Head of caudate nucleus (tissue), 42 donors: ENCODE measurements around the gene MZT1.

ENCODE experiments used
- DNase-seq, 42 donors: peaks; one replicate each; pipeline versions ENCODE4 v3.0.0 to v3.0.0-alpha.2; 2020 to 2021; ENCODE audit warnings: mixed read lengths in 7 of 42
- intact Hi-C: fragments of 100-400 bp; cut with DNase I; formaldehyde crosslinking; loops from one replicate; pipeline ENCODE4 v1.15.0; 2022

MZT1 gene

DNA sequence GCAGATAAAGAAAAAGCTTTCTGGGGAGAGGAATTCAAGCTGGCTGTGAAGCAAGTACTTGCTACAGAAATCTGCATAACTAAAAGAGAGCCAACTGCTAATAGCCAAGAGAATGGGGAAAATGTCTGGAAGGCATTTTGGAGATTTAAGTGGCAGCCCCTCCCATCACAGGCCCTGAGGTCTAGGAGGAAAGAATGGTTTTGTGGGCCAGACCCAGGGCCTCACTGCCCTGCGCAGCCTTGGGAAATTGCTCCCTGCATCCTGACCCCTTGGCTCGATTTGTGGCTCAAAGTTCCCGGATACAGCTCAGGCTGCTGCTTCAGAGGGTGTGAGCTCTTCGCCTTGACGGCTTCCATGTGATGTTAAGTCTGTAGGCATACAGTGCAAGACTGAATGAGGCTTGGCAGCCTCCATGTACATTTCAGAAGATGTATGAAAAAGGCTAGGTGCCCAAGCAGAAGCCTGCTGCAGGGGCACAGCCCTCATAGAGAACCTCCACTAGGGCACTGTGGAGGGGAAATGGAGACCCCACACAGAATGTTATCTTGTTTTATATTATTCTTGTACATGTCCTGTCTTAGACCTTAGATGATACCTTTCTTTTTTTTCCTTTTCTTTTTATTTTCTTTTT lies 34.4 kb downstream of the MZT1 start:
- no peak for DNase-seq
- intact Hi-C loops, result no loop called here

GRCh38 chr13:72689181-72689696 lies 38.2 kb downstream of the MZT1 start:
- intact Hi-C loops, result no loop called here
- DNase-seq, result no peak

- no peak for DNase-seq
- intact Hi-C loops, result no loop called here
These were observed 40.7 kb downstream of the MZT1 start for GRCh38 chr13:72686766-72687165.

- intact Hi-C loops, result no loop called here
- DNase-seq, result no peak
These were observed 47.1 kb downstream of the MZT1 start for GRCh38 chr13:72680353-72680752.

DNA sequence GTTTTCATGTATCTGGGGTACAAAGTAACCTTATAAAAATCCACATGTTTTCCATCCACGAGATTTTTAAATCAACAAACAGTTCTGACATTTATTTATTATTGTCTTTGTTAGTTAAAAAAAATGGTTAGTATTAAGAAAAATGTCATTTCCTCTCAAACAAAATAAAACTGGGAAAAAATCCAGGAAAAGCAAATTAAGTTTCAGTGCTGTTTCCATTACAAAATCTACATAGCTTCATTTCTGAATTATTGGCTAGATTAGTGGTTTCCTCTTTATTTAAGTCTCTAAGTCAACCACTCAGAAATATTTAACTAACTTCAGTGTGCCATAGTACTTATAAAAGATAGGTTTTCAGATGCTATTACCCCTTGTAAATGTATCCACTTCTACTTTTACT lies 49.1 kb downstream of the MZT1 start:
- no peak for DNase-seq
- intact Hi-C loops, result no loop called here

DNA sequence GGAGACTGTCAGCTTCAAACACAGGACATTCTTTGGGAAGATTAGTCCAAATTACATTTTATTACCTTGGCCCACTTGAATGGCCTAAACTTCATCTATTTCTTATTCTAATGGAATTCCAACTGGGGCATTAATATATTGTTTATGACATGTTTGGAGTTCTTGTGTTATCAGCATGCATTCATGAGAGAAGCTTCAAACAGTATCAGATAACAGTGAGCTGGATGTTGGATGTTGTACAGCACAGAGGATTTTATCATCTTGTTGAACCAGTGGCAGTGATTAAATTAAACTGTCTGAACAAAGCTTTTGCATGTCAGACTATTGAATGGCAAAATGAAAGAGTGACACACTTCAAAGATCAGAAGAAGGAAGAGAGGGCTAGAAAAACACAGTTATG lies 50.0 kb downstream of the MZT1 start:
- no peak for DNase-seq
- intact Hi-C loops, result no loop called here

DNA sequence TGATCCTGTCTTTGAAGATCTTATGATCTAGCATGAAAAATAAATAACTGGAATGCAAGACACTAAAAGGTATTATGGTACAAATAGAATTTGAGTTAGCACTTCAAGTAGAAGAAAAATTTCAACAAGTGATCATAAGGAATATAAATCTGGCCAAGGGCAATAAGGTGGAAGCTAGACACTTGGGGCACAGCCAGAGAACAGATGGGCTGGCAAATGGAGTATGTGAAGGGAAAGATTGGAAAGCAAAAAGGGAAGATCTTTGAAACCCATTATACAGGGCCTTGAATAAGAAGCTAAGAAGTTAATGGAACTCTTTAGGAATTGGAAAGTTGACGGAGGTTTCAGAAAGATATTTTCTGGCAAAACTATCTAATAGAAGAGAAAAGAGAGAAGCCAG lies 61.0 kb downstream of the MZT1 start:
- no peak for DNase-seq
- intact Hi-C loops, result no loop called here

DNA sequence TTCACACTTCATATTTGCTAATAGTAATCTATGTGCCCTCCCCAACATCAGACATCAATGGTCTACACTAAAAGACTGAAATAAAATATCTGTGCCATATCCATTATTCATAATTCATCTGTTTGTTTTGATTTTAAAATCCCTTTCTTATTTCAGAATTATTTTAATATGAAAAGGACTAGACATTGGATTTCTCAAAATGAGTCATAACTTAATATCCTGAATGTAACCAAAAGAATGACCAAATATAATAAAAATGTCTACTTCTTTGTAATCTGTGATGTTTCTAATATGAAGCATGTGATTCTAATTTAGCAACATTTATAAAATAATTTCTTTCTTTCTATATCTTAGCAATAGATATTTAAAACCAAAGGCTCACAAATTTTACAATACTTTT lies 64.9 kb downstream of the MZT1 start:
- intact Hi-C loops, result no loop called here
- DNase-seq, result no peak
